ENCODE results near the gene KHNYN. TPM values are rescaled to one million over a fixed set of nuclear protein-coding genes. Genes with fewer than 3 reads are reported as not detected.

Gene KHNYN
- total RNA-seq, 1 donor = 43.2 TPM

DNA sequence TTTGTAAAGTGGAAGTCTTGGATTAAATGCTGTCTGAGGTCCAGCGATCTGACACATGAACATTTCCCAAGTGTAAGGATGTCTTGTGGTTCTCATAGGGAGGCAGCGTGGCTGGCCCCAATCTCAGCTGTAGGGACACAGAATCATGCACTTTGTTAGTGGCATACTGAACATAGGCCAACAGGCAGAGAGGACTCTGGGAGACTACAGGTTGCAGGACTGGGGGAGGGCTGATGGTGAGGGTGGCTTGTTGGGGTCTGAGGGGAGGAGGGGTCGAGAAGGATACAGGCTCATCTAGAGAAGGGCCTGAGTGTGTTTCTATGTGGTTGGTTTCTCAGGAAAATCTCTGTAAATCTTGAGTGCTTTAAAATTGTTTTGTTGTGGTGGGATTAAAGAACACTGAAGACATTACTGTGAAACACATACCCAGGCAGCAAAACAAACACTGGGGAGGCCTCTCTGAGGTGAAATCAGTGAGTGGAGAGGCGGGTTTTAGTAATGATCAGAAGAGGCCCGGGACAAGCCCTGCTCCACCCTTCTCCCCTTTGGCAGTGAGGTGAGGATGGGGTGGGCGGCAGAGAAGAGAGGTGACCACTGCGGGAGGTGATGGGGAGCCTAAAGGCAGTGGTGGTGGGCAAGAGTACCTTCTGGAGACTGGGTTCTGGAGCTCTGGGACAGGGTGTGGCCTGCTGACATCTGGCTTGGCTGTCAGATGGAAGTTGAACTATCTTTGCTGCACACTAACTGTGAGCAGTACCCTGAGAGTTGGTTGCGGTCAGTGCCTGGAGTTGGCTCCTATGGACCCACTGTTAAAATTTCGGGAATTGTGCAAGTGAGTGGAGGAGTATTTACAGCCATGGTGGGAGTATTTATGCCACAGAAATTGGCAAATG, 27.7 kb upstream of the KHNYN start:
- no peak for DNase-seq (ENCODE audit: low read depth)
- TF ChIP-seq, protein P1, sequence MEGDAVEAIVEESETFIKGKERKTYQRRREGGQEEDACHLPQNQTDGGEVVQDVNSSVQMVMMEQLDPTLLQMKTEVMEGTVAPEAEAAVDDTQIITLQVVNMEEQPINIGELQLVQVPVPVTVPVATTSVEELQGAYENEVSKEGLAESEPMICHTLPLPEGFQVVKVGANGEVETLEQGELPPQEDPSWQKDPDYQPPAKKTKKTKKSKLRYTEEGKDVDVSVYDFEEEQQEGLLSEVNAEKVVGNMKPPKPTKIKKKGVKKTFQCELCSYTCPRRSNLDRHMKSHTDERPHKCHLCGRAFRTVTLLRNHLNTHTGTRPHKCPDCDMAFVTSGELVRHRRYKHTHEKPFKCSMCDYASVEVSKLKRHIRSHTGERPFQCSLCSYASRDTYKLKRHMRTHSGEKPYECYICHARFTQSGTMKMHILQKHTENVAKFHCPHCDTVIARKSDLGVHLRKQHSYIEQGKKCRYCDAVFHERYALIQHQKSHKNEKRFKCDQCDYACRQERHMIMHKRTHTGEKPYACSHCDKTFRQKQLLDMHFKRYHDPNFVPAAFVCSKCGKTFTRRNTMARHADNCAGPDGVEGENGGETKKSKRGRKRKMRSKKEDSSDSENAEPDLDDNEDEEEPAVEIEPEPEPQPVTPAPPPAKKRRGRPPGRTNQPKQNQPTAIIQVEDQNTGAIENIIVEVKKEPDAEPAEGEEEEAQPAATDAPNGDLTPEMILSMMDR (IDR thresholded peaks at IDR 0.05; ENCODE audit: insufficient read depth, low read depth, low read length) = no peak
- H3K4me3 ChIP-seq (ENCODE audit: low read depth, low read length) = no peak overlapping the region

- DNase-seq (ENCODE audit: low read depth) = no peak
- TF ChIP-seq, protein P1 (IDR thresholded peaks at IDR 0.05; ENCODE audit: insufficient read depth, low read depth, low read length) = no peak
- no peak overlapping the region for H3K4me3 ChIP-seq (ENCODE audit: low read depth, low read length)
Observed at GRCh38 chr14:24403294-24403998, 26.3 kb upstream of the KHNYN start.

DNA sequence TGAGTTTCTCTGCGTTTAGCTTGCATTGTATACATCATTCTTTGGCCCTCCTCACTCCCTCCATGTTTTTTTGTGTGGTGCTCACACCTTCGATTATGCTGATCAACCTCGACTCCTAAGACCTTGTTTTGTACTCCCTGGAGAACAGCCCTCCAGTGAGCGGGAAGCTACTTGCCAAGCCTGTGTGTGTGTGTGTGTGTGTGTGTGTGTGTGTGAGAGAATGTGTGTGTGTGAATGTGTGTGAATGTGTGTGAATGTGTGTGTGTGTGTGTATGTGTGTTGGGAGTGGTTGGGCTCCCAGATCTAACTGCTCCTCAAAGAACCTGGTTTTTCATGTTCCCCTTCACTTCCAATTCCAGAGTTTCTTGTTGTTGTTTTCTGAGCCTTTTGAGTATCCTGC, 24.9 kb upstream of the KHNYN start:
- H3K4me3 ChIP-seq (ENCODE audit: low read depth, low read length) = no peak overlapping the region
- TF ChIP-seq, protein P1 (IDR thresholded peaks at IDR 0.05; ENCODE audit: insufficient read depth, low read depth, low read length) = no peak
- DNase-seq (ENCODE audit: low read depth) = no peak

DNA sequence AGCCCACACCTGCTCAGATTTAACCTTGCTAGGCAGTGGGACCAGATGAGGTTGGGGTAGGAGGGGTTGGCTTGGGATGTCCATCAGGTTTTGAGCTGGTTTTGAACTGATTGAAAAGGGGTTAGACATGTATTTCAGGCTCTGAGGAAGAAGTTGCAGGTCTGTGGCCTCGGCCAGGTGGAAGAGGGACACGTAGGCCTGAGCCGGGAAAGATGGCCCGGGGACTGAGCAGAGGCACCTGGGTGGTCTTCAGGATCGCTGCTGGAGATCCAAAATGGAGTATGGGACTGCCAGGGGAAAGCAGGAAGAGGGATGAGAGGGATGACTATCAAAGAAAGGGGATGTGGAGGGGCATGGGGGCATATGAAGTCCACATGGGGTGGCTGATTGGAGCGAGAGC, 23.3 kb upstream of the KHNYN start:
- TF ChIP-seq, protein P1 (IDR thresholded peaks at IDR 0.05; ENCODE audit: insufficient read depth, low read depth, low read length) = no peak
- no peak for DNase-seq (ENCODE audit: low read depth)
- no peak overlapping the region for H3K4me3 ChIP-seq (ENCODE audit: low read depth, low read length)

DNA sequence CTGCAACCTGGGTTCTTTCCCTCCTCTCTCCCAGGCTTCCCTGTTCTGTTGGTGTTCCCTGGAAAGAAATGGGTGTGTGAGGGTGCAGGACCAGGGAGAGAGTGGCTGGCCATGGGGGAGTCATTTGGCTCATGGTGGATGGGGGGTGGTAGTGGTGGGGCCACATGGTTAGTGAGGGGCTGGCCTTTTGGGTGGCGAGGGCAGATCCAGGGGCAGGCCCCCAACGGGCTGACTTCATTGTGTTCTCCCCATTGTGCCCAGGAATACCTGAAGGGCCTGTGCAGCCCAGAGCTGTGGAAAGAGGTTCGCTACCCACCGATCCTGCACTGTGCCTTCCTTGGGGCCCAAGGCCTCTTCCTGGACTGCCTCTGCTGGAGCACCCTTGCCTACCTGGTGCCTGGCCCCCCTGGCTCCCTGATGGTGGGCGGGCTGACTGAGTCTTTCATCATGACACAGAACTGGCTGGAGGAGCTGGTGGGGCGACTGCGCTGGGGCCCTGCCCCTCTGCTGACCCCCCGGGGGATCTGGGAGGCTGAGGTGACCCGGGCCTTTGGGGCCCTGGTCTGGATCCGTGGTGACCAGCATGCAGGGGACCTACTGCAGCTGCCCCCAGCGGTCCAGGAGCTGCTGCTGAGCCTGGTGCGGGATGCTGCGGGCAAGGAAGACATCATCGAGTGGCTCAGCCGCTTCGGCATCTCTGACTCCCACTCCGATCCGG, 22.0 kb upstream of the KHNYN start:
- no peak overlapping the region for H3K4me3 ChIP-seq (ENCODE audit: low read depth, low read length)
- DNase-seq (ENCODE audit: low read depth) = no peak
- TF ChIP-seq, protein P1 (IDR thresholded peaks at IDR 0.05; ENCODE audit: insufficient read depth, low read depth, low read length) = no peak

DNA sequence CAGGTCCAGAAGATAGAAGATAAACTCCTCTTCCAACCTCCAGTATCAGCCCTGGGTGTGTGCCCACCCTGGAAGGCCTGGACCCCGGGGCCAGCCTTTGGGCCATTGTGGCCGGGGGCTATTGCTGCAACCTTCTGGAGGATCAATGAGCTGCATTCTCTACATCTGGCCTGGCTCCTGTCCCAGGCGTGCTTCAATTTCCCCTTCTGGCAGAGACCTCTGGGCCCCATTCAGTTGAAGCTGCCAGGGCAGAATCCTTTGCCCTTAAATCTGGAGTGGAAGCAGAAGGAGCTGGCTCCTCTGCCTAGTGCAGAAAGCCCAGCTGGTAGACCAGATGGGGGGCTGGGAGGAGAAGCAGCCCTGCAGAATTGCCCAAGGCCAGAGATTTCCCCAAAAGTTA, 21.0 kb upstream of the KHNYN start:
- no peak overlapping the region for H3K4me3 ChIP-seq (ENCODE audit: low read depth, low read length)
- DNase-seq (ENCODE audit: low read depth) = no peak
- TF ChIP-seq, protein P1 (IDR thresholded peaks at IDR 0.05; ENCODE audit: insufficient read depth, low read depth, low read length) = no peak

Measured in fibroblast of villous mesenchyme (primary cell).